MCF 10A (cell line): Measurements from ENCODE around the gene THEM4. TPM values are rescaled to one million over a fixed set of nuclear protein-coding genes. Genes with fewer than 3 reads are reported as not detected.

ENCODE experiments used
- BruUV-seq: library from RNA; stranded (reverse); fragments of 400-500 nt; replicated peaks from 2 replicates; lab custom pipeline; 2021; lab: Mats Ljungman, UMichigan
- CTCF ChIA-PET: fragments of 300-600 bp; sonication (Branson Sonifier 250); formaldehyde crosslinking; extraction: SDS; loops from one replicate; lab custom pipeline; 2021; ENCODE audit warnings: antibody characterized with exemption, inconsistent platforms; lab: Yijun Ruan, JAX
- POLR2A ChIA-PET: fragments of 300-600, 350-650 bp; sonication (Branson Sonifier 250); formaldehyde crosslinking; extraction: SDS; loops from one replicate; lab custom pipeline; 2020; ENCODE audit warnings: antibody characterized with exemption, inconsistent platforms; lab: Yijun Ruan, JAX
- DNase-seq: peaks from one replicate; pipeline ENCODE4 v3.0.0-alpha.2; 2018; ENCODE audit not compliant: unreplicated experiment
- H3K27ac Mint-ChIP-seq: one replicate; pipeline ENCODE4 v1.8.0; 2022; ENCODE audit warnings: mild to moderate bottlenecking, low read depth, mixed read lengths; ENCODE audit not compliant: unreplicated experiment
- H3K27me3 Mint-ChIP-seq: one replicate; pipeline ENCODE4 v1.8.0; 2022; ENCODE audit warnings: mixed read lengths; ENCODE audit not compliant: insufficient read depth, unreplicated experiment
- H3K36me3 Mint-ChIP-seq: one replicate; pipeline ENCODE4 v1.8.0; 2022; ENCODE audit warnings: mild to moderate bottlenecking, moderate library complexity, mixed read lengths; ENCODE audit not compliant: insufficient read depth, unreplicated experiment
- H3K4me1 Mint-ChIP-seq: one replicate; pipeline ENCODE4 v1.8.0; 2022; ENCODE audit warnings: mixed read lengths; ENCODE audit not compliant: insufficient read depth, unreplicated experiment
- H3K4me3 Mint-ChIP-seq: one replicate; pipeline ENCODE4 v1.8.0; 2022; ENCODE audit warnings: mild to moderate bottlenecking, moderate library complexity, mixed read lengths; ENCODE audit not compliant: unreplicated experiment
- H3K9me3 Mint-ChIP-seq: one replicate; pipeline ENCODE4 v1.8.0; 2022; ENCODE audit warnings: mixed read lengths; ENCODE audit not compliant: unreplicated experiment
- intact Hi-C: fragments of 100-400 bp; cut with micrococcal nuclease; formaldehyde crosslinking; loops from 2 replicates; pipeline ENCODE4 v1.14.1; 2022
- total RNA-seq: library from RNA; stranded (reverse); gene quantifications from 2 replicates; pipeline ENCODE4 v1.2.3, GENCODE V29; 2022
- TF ChIP-seq, protein P1 (sequence below): fragments of 200-600 bp; IDR thresholded peaks from one replicate; pipeline ENCODE4 v1.8.0; 2022; ENCODE audit warnings: antibody characterized with exemption, mild to moderate bottlenecking; ENCODE audit not compliant: unreplicated experiment

THEM4 gene
- total RNA-seq, 1 experiment from 2014 or later, result 29.1 TPM

DNA sequence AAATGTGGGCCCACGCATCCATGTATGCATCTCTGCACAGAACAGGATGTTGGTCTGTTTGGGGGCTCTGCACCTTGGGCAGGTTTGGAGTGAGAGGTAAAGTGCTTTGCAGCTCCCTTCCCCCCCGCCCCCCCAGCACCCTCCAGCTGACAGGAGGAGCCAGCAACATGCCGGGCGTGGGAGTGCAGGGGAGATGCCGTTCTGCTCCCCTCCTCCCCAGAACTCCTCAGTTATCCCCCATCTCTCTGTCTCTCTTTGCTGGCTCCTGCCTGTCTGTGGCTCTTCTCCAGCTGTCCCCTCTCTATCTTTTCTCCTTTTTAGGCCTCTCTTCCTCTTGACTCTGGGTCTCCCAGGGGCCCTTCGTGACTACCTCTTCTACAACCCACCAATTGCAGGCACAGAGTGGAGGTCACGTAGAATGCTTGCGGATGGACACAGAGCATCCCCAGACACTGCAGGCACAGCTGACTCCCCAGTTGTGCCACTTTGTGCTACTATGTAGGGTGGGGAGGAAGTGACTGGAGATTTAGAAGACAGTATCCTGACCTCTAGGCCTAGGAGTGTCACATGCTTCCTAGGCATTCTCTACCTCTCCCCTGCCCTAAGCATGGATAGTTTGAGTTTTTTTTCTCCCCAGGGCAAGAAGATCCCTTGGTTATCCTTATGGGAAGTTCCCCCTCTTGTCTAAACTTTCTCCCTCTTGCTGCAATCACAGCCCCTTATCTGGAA is 76.0 kb downstream of the THEM4 start:
- TF ChIP-seq, protein P1, sequence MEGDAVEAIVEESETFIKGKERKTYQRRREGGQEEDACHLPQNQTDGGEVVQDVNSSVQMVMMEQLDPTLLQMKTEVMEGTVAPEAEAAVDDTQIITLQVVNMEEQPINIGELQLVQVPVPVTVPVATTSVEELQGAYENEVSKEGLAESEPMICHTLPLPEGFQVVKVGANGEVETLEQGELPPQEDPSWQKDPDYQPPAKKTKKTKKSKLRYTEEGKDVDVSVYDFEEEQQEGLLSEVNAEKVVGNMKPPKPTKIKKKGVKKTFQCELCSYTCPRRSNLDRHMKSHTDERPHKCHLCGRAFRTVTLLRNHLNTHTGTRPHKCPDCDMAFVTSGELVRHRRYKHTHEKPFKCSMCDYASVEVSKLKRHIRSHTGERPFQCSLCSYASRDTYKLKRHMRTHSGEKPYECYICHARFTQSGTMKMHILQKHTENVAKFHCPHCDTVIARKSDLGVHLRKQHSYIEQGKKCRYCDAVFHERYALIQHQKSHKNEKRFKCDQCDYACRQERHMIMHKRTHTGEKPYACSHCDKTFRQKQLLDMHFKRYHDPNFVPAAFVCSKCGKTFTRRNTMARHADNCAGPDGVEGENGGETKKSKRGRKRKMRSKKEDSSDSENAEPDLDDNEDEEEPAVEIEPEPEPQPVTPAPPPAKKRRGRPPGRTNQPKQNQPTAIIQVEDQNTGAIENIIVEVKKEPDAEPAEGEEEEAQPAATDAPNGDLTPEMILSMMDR, result no peak
- Mint-ChIP-seq H3K4me1 (peaks cover 69% of the 10 kb centered on the region), H3K27ac (peak overlapping the region; percentile 60), H3K27me3 (no peaks in the 10 kb centered on the region), H3K9me3 (no peaks in the 10 kb centered on the region), H3K36me3 (no peaks in the 10 kb centered on the region), H3K4me3 (peak overlapping the region; percentile 56)
- BruUV-seq, result no TSS peak
- ChIA-PET CTCF (interaction anchor here (0.6 to 2.8 kb wide), 17 partner anchors 8 to 240 kb away, joined by 3 to 20 read pairs (median 3); no protein-coding TSS in a partner anchor), POLR2A (interaction anchor here (0.6 to 1.9 kb wide), 10 partner anchors 13 to 507 kb away, joined by 3 to 9 read pairs (median 4); partner anchors contain the start of gene MRPL9)
- DNase-seq, result no peak
- intact Hi-C loops, result no loop called here

DNA sequence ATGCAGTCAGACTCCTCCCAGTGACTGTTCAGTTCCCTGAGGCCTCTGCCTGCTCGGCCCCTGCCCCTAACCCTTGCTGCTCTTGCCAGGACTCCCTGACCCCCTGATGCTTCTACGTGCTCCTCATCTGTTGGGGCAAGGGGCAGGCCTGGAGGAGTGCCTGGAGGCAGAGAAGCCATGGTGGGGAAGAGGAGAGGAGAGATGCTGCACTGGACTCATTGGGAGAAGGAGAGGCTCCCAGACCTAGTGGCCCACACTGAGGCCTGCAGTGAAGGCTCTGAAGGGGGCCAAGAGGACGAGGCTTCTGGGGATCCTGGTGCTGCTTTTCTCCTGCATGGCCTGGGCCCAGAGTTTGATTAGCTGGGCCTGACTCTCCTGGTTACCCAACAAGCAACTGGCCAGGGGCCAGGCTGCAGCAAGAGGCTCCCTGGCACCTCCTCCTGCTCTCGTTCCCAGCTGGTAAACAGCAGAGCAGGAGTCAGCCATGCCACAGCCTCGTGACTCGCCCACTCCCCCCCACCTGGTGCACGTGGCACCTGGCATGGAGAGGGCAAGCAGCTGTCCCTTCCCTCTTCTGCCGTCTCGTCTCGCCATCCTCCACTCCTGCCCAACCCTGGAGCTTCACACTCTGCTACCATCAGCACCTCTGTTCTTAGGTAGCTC is 76.9 kb downstream of the THEM4 start:
- peaks cover 67% of the 10 kb centered on the region for H3K4me1 Mint-ChIP-seq
- no peaks in the 10 kb centered on the region for H3K36me3 Mint-ChIP-seq
- peak; percentile 95 for DNase-seq
- ChIA-PET POLR2A (interaction anchor here (0.6 to 1.9 kb wide), 10 partner anchors 9 to 506 kb away, joined by 3 to 9 read pairs (median 4); partner anchors contain the start of gene MRPL9), CTCF (interaction anchor here (0.6 to 2.8 kb wide), 16 partner anchors 9 to 382 kb away, joined by 3 to 20 read pairs (median 4); no protein-coding TSS in a partner anchor)
- H3K4me3 Mint-ChIP-seq, result peak overlapping the region; percentile 56
- H3K27me3 Mint-ChIP-seq, result no peaks in the 10 kb centered on the region
- no peaks in the 10 kb centered on the region for H3K9me3 Mint-ChIP-seq
- peak overlapping the region; percentile 60 for H3K27ac Mint-ChIP-seq
- TF ChIP-seq, protein P1, result no peak
- no TSS peak for BruUV-seq
- intact Hi-C loops, result loop anchor here (1.0 kb wide), 1 partner anchor 69 kb away; the partner anchor contains the start of gene MRPL9

DNA sequence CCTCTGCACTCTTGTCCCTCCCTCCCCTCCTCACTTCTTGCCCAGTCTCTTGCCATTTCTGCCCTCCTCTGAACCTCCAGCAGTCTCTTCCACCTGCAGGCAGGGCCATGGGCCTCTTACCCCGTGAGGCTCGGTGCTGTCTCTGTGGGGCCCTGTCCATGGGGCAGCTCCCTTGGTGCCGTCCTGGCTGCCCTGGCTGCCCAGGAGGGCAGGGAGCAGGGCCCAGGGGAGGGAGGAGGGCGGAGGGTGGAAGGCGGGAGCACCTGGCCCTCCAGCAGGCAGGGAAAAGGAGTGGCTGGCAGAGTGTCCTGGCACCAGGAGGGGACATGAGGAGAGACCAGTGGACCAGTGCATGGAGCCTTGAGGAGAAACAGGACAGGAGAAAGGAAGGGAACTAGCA is 77.7 kb downstream of the THEM4 start, which contains the start of gene RORC:
RORC (minus strand) TSS at position 198 of the 400 bp plus-strand sequence; CDS start at position 160, 38 bp downstream.
- peak; percentile 59 for DNase-seq
- BruUV-seq, result no TSS peak
- Mint-ChIP-seq H3K36me3 (no peaks in the 10 kb centered on the region), H3K27me3 (no peaks in the 10 kb centered on the region), H3K4me3 (peak within 1 kb of the TSS; percentile 75), H3K27ac (peak within 1 kb of the TSS; percentile 60), H3K9me3 (no peaks in the 10 kb centered on the region), H3K4me1 (peaks cover 58% of the 10 kb centered on the region)
- CTCF ChIA-PET, result interaction anchor here (0.6 to 2.0 kb wide), 4 partner anchors 8 to 238 kb away, joined by 3 to 8 read pairs (median 5); no protein-coding TSS in a partner anchor
- POLR2A ChIA-PET, result interaction anchor here (0.7 to 1.9 kb wide), 3 partner anchors 11 to 414 kb away, joined by 4 to 9 read pairs (median 4); no protein-coding TSS in a partner anchor
- TF ChIP-seq, protein P1, result no peak
- intact Hi-C loops, result loop anchor here (1.0 kb wide), 1 partner anchor 68 kb away; the partner anchor contains the start of gene MRPL9
